PFSK-1 (cell line): ENCODE measurements around the gene SERP2.

Source experiments
- FOXP2 ChIP-seq: optimal IDR thresholded peaks from 2 replicates; pipeline ENCODE3; 2011; ENCODE audit warnings: borderline replicate concordance, control low read depth, inconsistent platforms; ENCODE audit not compliant: insufficient read depth; ENCODE audit errors: extremely low read length, extremely low read depth
- POLR2AphosphoS5 ChIP-seq: IDR thresholded peaks from 2 replicates; pipeline ENCODE4 v1.6.1; 2012; ENCODE audit warnings: low read depth, mild to moderate bottlenecking, control low read depth, low read length, moderate library complexity
- REST ChIP-seq, 2 experiments: IDR thresholded peaks; 2 replicates each; pipeline versions ENCODE4 v1.6.1 to v1.8.0; 2011 to 2012; ENCODE audit warnings: low read depth in 2 of 2, low read length in 2 of 2, control low read depth in 1 of 2, inconsistent platforms in 1 of 2, mild to moderate bottlenecking in 1 of 2, moderate library complexity in 1 of 2; ENCODE audit not compliant: insufficient read depth in 1 of 2
- SIN3A ChIP-seq: IDR thresholded peaks from 2 replicates; pipeline ENCODE4 v1.6.1; 2012; ENCODE audit warnings: mild to moderate bottlenecking, low read length, moderate library complexity, borderline replicate concordance; ENCODE audit not compliant: insufficient read depth
- TAF1 ChIP-seq: IDR thresholded peaks from 2 replicates; pipeline ENCODE4 v1.6.1; 2012; ENCODE audit warnings: low read length, control low read depth, borderline replicate concordance; ENCODE audit not compliant: insufficient read depth

- no peak for TF ChIP-seq REST (IDR thresholded peaks at IDR 0.05; ENCODE audit: insufficient read depth in 1 of 2, low read depth in 2 of 2, low read length in 2 of 2)
- no peak for TF ChIP-seq POLR2AphosphoS5
- no peak for TF ChIP-seq FOXP2
- no peak for TF ChIP-seq SIN3A
- no peak for TF ChIP-seq TAF1
Observed at GRCh38 chr13:44393391-44393790, 19.8 kb downstream of the SERP2 start.
